Measurements from ENCODE around the gene LRRC47.

The LRRC47 gene

GRCh38 chr1:3796215-3797061, at the start of gene LRRC47:
Gene LRRC47, minus strand, starts transcription at chr1:3796498. Its CDS starts 22 bp downstream, at chr1:3796476.
- DNase-seq (ENCODE audit: low read depth), result peak; percentile 92

- no peak for DNase-seq (ENCODE audit: low read depth)
These were observed 46.6 kb upstream of the LRRC47 start for GRCh38 chr1:3842912-3843311.

- DNase-seq (ENCODE audit: low read depth), result no peak
These were observed 45.2 kb upstream of the LRRC47 start for GRCh38 chr1:3841491-3841890.

GRCh38 chr1:3838788-3839187, 42.5 kb upstream of the LRRC47 start:
- no peak for DNase-seq (ENCODE audit: low read depth)

- no peak for DNase-seq (ENCODE audit: low read depth)
These were observed 41.4 kb upstream of the LRRC47 start for GRCh38 chr1:3837685-3838084.

GRCh38 chr1:3837200-3837599, 40.9 kb upstream of the LRRC47 start:
- no peak for DNase-seq (ENCODE audit: low read depth)

- DNase-seq (ENCODE audit: low read depth), result no peak
These were observed 40.1 kb upstream of the LRRC47 start for GRCh38 chr1:3836421-3836820.

- no peak for DNase-seq (ENCODE audit: low read depth)
These were observed 38.4 kb upstream of the LRRC47 start for GRCh38 chr1:3834701-3835100.

- DNase-seq (ENCODE audit: low read depth), result no peak
These were observed 35.4 kb upstream of the LRRC47 start for GRCh38 chr1:3831689-3832088.

GRCh38 chr1:3828391-3828790, 32.1 kb upstream of the LRRC47 start:
- DNase-seq (ENCODE audit: low read depth), result no peak

GRCh38 chr1:3827813-3828307, 31.6 kb upstream of the LRRC47 start:
- DNase-seq (ENCODE audit: low read depth), result no peak

- DNase-seq (ENCODE audit: low read depth), result no peak
These were observed 29.1 kb upstream of the LRRC47 start for GRCh38 chr1:3825356-3825755.

GRCh38 chr1:3824650-3825049, 28.4 kb upstream of the LRRC47 start:
- DNase-seq (ENCODE audit: low read depth), result no peak

GRCh38 chr1:3822421-3822820, 26.1 kb upstream of the LRRC47 start:
- no peak for DNase-seq (ENCODE audit: low read depth)

GRCh38 chr1:3821908-3822307, 25.6 kb upstream of the LRRC47 start:
- DNase-seq (ENCODE audit: low read depth), result no peak

- DNase-seq (ENCODE audit: low read depth), result no peak
These were observed 25.1 kb upstream of the LRRC47 start for GRCh38 chr1:3821447-3821846.

GRCh38 chr1:3821004-3821403, 24.7 kb upstream of the LRRC47 start:
- no peak for DNase-seq (ENCODE audit: low read depth)

- DNase-seq (ENCODE audit: low read depth), result no peak
These were observed 24.0 kb upstream of the LRRC47 start for GRCh38 chr1:3820316-3820715.

- no peak for DNase-seq (ENCODE audit: low read depth)
These were observed 23.5 kb upstream of the LRRC47 start for GRCh38 chr1:3819771-3820200.

GRCh38 chr1:3817821-3818597, 21.7 kb upstream of the LRRC47 start:
- DNase-seq (ENCODE audit: low read depth), result no peak

GRCh38 chr1:3817138-3817740, 20.9 kb upstream of the LRRC47 start:
- no peak for DNase-seq (ENCODE audit: low read depth)

- DNase-seq (ENCODE audit: low read depth), result no peak
These were observed 20.2 kb upstream of the LRRC47 start for GRCh38 chr1:3816331-3817137.
